NCI-H2196 treated with DMSO at 0.1 percent for 48 hours (cell line): ENCODE data around the gene LINGO4.

Experiments used
- DNase-seq: peaks from one replicate; lab custom pipeline; 2025; ENCODE audit not compliant: unreplicated experiment; lab: John Stamatoyannopoulos, UW

Gene LINGO4

DNA sequence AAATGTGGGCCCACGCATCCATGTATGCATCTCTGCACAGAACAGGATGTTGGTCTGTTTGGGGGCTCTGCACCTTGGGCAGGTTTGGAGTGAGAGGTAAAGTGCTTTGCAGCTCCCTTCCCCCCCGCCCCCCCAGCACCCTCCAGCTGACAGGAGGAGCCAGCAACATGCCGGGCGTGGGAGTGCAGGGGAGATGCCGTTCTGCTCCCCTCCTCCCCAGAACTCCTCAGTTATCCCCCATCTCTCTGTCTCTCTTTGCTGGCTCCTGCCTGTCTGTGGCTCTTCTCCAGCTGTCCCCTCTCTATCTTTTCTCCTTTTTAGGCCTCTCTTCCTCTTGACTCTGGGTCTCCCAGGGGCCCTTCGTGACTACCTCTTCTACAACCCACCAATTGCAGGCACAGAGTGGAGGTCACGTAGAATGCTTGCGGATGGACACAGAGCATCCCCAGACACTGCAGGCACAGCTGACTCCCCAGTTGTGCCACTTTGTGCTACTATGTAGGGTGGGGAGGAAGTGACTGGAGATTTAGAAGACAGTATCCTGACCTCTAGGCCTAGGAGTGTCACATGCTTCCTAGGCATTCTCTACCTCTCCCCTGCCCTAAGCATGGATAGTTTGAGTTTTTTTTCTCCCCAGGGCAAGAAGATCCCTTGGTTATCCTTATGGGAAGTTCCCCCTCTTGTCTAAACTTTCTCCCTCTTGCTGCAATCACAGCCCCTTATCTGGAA is 28.1 kb upstream of the LINGO4 start:
- no peak for DNase-seq

GRCh38 chr1:151832318-151832980 is 27.2 kb upstream of the LINGO4 start:
- peak; percentile 97 for DNase-seq

- peak; percentile 76 for DNase-seq
Observed at GRCh38 chr1:151831605-151832004, 26.4 kb upstream of the LINGO4 start, which contains the start of gene RORC. RORC (minus strand) TSS chr1:151831802; CDS start chr1:151831764, 38 bp downstream.

DNA sequence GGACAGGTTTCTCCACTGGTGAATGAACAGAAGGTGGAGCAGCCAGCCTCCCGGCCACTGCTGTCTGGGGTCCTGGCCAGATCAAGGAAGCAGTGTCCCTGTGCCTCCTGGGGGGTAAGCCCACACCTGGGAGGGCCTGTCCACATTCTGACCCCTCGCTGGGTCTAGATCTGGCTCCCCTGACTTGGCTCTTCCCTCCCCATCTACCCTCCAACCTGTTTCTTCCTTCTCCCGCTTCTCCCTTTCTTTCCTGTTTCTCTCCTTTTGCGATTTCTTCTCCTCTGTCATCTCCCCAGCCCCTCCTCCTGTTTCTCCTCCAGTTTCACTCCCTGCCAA is 26.0 kb upstream of the LINGO4 start:
- no peak for DNase-seq

- no peak for DNase-seq
Observed at GRCh38 chr1:151830055-151830454, 24.8 kb upstream of the LINGO4 start.

DNA sequence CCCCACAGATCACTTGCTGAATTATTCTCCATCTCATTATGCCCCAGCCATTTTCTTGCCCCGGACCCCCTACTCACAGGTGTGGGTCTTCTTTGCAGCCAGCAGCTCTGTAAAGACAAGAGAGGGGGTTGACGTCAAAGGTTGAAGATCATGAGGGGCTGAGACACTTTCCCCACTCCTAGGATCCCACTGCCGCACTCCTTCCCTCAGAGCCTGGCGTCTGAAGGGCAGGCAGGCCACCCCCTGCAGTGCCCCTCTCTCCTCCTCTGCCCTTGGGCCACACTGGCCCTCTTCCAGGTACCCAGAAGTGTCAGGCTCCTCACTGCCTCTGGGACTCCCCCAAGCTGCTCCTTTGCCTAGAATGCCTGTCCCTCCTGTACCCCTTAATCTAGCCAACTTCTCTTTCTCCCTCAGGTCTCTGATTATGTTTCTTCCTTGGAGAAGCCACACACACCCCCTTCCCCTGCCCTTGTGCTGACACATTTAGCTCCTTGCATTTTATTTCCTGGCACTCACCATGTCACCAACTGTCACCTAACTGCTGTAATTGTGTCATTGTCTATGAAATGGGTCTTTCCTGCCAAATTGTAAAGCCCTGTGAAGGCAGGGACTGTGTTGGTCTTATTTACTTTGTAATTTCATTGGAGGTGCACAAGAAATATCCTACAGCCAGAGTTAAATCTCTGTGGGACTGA is 24.3 kb upstream of the LINGO4 start:
- no peak for DNase-seq

DNA sequence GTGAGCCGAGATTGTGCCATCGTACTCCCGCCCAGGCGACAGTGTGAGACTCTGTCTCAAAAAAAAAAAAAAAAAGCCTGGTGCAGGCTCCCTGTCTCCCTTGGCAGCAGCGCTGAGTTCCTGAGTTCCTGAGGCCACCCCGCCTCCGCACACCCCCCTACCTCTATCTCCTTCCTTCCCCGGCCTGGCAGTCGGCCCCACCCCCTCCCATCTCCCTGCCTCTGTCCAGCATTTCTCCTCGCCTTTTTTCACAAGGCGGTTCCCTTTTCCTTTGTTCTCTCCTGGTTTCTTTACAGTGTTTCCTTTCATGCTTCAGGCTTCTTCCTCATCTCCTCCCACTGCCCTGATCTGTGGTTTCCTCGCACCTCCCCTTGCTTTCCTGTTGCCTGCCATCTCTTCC is 23.7 kb upstream of the LINGO4 start:
- DNase-seq: no peak

DNA sequence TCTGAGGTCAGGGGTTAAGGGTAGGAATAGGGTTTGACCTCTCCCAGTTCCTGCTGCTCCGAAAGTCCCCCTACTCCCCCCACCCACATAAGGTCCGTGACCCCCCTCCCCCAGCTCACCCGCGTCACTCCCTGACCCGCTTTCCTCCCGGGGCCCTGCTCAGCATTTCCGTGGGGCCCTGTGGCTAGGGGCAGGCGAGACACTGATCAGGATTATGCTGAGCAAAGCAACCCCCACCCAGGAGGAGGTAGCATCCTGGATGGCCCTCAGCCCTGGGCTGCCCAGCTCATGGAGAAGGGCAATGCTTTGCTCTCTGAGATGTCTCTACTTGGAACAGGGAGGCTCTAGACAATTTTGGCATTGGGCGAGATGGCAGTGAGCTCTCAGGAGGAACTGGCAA is 22.6 kb upstream of the LINGO4 start:
- DNase-seq: no peak

DNA sequence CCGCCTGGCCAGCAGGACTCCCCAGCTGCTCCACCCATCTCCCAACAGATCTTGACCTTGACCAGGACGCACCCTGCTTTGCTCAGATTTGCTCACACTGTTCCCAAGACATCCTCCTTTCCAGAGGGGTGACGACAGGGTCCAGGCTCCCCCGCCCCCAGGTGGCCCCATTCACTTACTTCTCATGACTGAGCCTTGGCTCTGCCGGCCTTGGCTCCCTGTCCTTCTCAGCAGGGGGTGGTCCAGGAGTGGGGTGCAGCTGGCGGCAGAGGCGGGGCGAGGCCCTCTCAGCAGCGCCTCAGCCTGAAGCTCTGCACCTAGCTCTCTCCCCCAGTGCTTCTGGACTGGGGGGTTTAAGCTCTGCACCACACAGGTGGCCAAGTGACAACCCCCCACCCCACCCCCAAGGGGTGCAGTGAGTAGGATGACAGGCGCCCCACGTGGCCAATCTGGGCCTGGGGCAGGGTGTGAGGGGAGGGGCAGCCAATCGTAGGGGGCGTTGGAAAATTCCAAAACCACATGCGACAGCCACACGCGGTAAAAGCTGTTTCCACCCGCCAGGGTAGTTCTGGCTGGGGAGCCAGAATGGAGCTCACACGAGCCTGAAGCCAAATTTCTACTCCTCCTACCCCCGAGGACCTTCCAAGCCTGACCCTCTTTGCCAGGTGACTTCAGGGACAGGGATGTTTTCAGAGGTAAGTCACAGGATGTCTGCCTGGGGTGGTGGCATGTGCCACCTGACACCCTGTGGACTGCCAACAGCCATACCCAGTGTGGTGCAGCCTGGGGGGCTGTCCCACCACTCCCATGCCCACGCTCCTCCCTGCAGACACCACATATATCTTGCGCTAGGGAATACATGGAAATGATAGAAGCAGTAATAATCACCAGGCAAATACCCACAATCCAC is 20.8 kb upstream of the LINGO4 start:
- no peak for DNase-seq

DNA sequence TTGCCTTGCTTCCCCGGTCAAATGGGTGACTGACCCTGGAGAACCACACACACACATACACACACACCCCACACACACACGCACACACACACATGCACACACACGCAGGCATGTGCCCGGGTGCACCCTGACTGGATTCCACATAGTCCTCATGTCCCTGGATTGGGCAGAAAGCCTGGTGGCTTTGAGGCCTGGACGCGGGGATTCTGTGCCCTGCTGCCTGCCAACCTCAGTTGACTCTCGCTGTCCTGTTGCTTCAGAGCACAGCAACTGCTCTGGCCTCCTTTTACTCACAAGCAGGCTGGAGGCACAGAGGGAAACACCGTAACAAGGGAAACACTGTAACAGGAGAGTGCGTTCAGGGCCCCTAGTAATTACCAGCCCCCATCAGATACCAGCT is 20.0 kb upstream of the LINGO4 start:
- no peak for DNase-seq

DNA sequence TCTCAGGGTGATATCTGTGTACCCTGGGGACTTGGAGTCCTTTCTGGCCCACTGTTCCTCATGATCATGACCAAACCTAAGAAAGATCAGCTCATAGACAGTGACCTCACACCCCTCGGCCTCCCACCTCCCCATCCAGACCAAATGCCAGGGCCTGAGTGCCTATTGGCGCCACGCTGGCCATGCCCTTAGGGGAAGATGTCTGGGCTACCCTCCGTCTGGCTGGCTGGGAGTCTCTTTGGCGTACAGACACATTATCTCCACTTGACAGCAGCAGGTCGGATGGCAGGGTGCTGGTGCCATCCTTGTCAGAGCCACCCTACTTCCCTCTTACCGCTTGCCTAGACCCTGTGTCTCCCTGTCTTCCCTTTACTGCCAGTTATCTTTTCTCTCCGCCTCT is 18.0 kb upstream of the LINGO4 start:
- no peak for DNase-seq

DNA sequence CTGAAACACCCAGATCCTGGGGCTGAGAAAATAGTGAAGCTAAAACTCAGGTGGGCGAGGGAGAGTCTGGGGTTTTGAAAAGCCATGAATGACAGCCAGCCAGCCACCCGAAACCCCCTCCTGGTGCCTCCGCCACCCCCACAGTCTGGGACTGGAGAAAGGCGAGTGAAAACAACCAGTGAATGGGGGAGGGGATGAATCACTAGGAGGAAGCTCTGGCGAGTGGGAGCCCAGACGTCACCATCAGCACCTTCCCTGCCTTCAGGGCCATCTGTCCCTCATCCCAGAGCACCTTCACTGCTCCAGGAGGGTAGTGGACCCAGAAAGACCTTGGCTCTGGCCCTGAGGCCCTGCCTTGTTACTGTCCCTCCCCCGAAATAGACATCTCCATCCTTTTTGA is 17.2 kb upstream of the LINGO4 start:
- no peak for DNase-seq

DNA sequence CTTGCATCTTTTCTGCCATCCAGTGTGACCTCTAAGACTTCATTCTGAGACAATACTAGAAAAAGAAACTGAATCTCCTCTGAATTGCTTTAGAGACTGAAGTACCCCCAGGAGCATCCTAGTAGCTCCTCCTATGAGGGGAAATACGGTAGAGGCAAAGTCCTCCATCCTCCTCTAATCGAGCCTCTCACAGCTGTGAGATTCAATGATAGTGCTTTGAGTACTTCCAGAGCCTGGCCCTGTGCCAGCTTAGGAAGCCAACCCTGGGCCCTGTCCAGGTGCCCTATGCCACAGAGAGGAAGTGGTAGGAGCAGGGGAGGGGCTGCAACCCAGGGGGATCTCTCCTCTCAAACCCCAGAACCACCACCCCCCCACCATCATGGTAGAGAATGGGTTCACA is 15.7 kb upstream of the LINGO4 start:
- peak; percentile 61 for DNase-seq

DNA sequence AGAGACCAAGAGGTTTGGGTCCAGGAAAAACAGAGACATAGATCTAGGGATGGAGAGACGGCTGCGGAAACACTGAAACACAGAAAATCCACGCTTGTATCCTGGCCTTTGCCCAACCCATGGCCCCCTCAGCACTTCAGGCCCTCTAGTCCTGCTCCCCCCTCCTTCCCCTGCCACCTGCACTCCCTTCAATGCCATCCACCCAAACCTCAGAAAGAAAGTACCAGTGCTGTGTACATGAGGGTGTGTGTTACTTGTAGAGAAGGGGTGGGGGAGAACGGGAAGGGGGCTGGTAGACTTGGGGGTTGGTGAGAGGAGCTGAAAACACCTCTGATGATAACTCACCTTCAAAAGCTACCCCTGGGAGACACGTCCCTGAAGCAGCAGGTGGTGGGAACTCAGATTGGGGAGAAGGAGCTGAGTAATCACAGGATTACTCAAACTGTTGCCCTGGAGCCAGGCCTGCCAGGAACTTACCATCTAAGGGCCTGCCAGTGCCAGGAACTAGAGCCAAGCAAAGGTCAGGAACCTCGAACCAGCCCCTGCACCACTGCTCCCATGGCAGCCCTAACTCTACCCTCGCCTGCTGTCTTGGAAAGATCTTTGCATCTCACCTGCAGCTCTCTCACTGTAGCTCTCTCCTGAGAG is 14.9 kb upstream of the LINGO4 start:
- DNase-seq: no peak

DNA sequence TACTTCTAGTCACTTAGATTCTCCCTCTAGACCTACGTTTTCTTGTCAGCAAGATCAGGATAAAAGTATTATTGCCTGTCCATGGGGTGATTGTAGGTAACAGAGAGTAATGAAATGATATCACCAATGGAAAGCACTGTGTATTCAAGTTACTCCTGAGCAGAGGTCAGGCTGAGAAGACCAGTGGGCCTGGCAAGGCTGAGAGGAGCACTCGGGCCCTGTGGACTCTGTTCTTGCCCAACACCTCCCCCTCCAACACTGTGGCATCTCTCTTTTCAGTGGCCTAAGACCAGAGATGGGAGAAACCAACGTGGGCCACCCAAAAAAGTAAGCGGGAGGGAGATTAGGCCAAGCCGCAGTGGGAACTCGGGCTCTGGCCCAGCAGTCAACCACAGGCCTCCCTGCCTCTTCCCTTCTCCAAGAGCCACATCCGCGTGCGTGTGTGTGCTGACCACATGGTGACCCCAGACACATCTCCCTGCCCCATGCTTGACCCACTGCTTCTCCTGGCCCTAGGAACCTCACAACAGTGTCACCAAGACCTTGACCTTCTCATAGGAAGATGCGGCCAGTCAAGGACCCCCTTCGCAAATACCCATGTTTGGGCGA is 14.1 kb upstream of the LINGO4 start:
- DNase-seq: no peak

DNA sequence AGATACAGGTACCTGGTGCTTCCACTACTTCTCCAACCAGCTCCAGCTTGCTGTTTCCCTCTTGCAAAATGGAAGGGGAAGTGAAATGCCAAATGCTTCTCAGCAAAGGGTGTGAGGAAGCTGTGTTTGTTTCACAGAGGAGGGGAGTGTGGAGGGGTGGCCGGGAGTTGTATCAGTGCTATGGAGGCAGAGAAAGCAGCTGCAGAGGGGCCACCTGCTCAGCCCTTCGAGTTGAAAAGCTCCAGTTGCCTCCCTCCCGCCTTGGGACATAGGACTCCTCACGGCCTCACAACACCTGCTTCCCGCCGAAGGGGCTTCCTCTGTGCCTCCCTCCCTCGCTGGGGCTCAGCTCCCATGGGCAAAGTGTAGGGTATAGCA is 12.1 kb upstream of the LINGO4 start:
- DNase-seq: no peak

GRCh38 chr1:151816548-151817352 is 11.5 kb upstream of the LINGO4 start:
- DNase-seq: no peak

- no peak for DNase-seq
Observed at GRCh38 chr1:151815716-151816327, 10.6 kb upstream of the LINGO4 start.

- no peak for DNase-seq
Observed at GRCh38 chr1:151814971-151815545, 9.8 kb upstream of the LINGO4 start.
